Measurements from ENCODE around the gene ESD. TPM values are rescaled to one million over a fixed set of nuclear protein-coding genes. Genes with fewer than 3 reads are reported as not detected.
A peak's percentile ranks its signal among the peaks of the same experiment; 100 is the strongest.

ESD gene
- total and polyA plus RNA-seq, 10 of the 15 experiments (the other 5 are each of a cell fraction or from before 2014, with no cell fraction given) = 105 to 387 (median 195) TPM

- SMC1A ChIA-PET (ENCODE audit: uncharacterized antibody, unreplicated experiment) = interaction anchor here (0.6 to 1.0 kb wide), 3 partner anchors 8 to 944 kb away, joined by 3 to 4 read pairs (median 3); no protein-coding TSS in a partner anchor
- no TSS peak for BruUV-seq (replicated peaks)
- 0% methylated on average over 5 of the region's 5 CpGs for WGBS (ENCODE audit: insufficient coverage, insufficient replicate concordance, low lambda C conversion rate, missing lambda C conversion rate)
- Histone ChIP-seq H3K4me1 (ENCODE audit: control insufficient read depth, insufficient read depth, low read length) (no peaks in the 10 kb centered on the region), H3K79me2 (ENCODE audit: control insufficient read depth, insufficient read depth, low read length) (no peaks in the 10 kb centered on the region), H3K27me3 (replicated peaks in 1 of 2; ENCODE audit: control insufficient read depth in 2 of 2, insufficient read depth in 2 of 2, low read length in 1 of 2) (no peaks in the 10 kb centered on the region), H3K4me2 (ENCODE audit: control insufficient read depth, insufficient read depth) (no peak overlapping the region), H3K27ac (ENCODE audit: control insufficient read depth, insufficient read depth) (no peak overlapping the region), H3K4me3 (no peak overlapping the region), H3K36me3 (ENCODE audit: control insufficient read depth in 2 of 2, insufficient read depth in 2 of 2, low read length in 1 of 2) (no peaks in the 10 kb centered on the region), H3K9ac (ENCODE audit: control insufficient read depth, insufficient read depth, low read length) (no peak overlapping the region), H3K9me3 (replicated peaks; ENCODE audit: control insufficient read depth, insufficient read depth, low read length) (no peaks in the 10 kb centered on the region), H4K20me1 (ENCODE audit: control insufficient read depth, insufficient read depth) (no peaks in the 10 kb centered on the region), H2AFZ (ENCODE audit: control insufficient read depth, low read depth, low read length) (no peak overlapping the region)
- in situ Hi-C loops (cut with MboI) (loop anchor here (5.0 kb wide), 1 partner anchor 946 kb away; no protein-coding TSS in a partner anchor), intact Hi-C loops (cut with micrococcal nuclease; ENCODE audit: unreplicated experiment) (loop anchor here (1.0 to 10.0 kb wide), 4 partner anchors 61 to 943 kb away; no protein-coding TSS in a partner anchor)
- RAD21 ChIA-PET (ENCODE audit: unreplicated experiment) = interaction anchor here (1.0 to 1.4 kb wide), 3 partner anchors 939 to 946 kb away, joined by 3 to 4 read pairs (median 3); no protein-coding TSS in a partner anchor
- peak; percentile 75 for FAIRE-seq
- DNase-seq (ENCODE audit: low read depth, low spot score) = no peak
- POLR2A ChIA-PET = no interaction called here
- ATAC-seq = peak; percentile 78
- CTCF ChIA-PET = interaction anchor here (0.6 to 1.7 kb wide), 16 partner anchors 10 to 943 kb away, joined by 3 to 7 read pairs (median 4); no protein-coding TSS in a partner anchor
- TF ChIP-seq CTCF (IDR thresholded peaks at IDR 0.05 in 2 of 3, conservative IDR thresholded peaks at IDR 0.05 in 1 of 3; ENCODE audit: control insufficient read depth in 2 of 3, extremely low read depth in 1 of 3, insufficient read depth in 1 of 3, low read depth in 3 of 3, low read length in 3 of 3) (peak; percentile 51 to 82 (median 72)), CHD2 (IDR thresholded peaks at IDR 0.05; ENCODE audit: borderline replicate concordance, low read depth, low read length) (no peak), JUND (IDR thresholded peaks at IDR 0.05; ENCODE audit: low read depth, low read length) (no peak), SRF (IDR thresholded peaks at IDR 0.05; ENCODE audit: low read depth in 2 of 2, low read length in 2 of 2) (no peak), TCF12 (IDR thresholded peaks at IDR 0.05; ENCODE audit: low read depth, low read length) (no peak), PKNOX1 (IDR thresholded peaks at IDR 0.05) (no peak), ZBTB33 (IDR thresholded peaks at IDR 0.05) (no peak), MYC (IDR thresholded peaks at IDR 0.05; ENCODE audit: insufficient read depth, insufficient read length, insufficient replicate concordance, low read length, severe bottlenecking) (no peak), HCFC1 (IDR thresholded peaks at IDR 0.05; ENCODE audit: low read length) (no peak), TCF3 (IDR thresholded peaks at IDR 0.05; ENCODE audit: borderline replicate concordance, insufficient read depth, low read depth, low read length) (no peak), SUZ12 (IDR thresholded peaks at IDR 0.05; ENCODE audit: unreplicated experiment) (no peak), PAX5 (IDR thresholded peaks at IDR 0.05; ENCODE audit: borderline replicate concordance, low read depth, low read length) (no peak), CBX5 (IDR thresholded peaks at IDR 0.05; ENCODE audit: low read depth) (no peak), PML (IDR thresholded peaks at IDR 0.05; ENCODE audit: low read length) (no peak), SMC3 (IDR thresholded peaks at IDR 0.05; ENCODE audit: borderline replicate concordance, low read length) (peak; percentile 77), DPF2 (IDR thresholded peaks at IDR 0.05) (no peak), ZNF274 (IDR thresholded peaks at IDR 0.05; ENCODE audit: insufficient read depth, insufficient read length) (no peak), RAD21 (IDR thresholded peaks at IDR 0.05; ENCODE audit: insufficient read depth, low read depth, low read length) (peak; percentile 84), FOS (IDR thresholded peaks at IDR 0.05; ENCODE audit: borderline replicate concordance, extremely low read depth, insufficient read length) (no peak), FOXM1 (IDR thresholded peaks at IDR 0.05; ENCODE audit: low read depth, low read length) (no peak)
Measured at GRCh38 chr13:46831588-46832194, 34.7 kb upstream of the ESD start.
